ENCODE results near the gene CAPN2.

The CAPN2 gene

DNA sequence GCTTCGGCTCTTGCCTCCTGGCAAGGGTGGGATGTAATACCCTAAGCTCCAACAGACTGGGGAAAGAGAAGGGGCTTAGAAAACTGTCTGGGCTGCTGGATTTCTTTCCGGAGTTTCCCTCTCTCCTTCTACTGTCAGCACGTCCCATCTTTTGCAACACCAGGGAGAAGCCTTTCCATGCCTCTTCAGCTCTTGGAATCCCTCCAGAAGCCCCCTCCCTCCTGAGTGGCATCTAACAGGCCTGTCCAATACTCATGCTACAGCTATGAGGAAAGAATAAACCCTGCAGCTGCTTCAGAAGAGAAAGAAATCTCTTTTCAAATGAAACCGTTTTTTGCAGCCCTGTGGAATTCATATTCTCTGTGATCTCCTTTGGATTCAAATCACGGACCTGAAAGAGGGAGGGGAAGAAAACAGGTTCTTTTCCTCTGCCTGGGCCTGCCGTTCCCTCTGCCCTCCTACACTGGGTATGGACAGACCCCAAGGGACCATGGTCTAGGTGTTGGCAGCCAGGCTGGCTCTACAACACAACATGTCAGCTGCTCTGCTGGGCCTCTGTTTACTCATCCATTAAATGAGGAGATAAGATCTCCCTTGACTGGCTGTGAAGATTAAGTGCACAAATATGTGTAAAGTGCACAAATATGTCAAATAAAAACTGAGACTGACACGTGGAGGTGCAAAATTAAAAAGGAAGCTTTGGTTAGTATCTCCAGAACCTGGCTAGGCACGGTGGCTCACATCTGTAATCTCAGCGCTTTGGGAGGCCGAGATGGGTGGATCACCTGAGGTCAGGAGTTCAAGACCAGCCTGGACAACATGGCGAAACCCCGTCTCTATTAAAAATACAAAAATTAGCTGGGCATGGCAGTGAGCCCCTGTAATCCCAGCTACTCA, 6.0 kb upstream of the CAPN2 start (continued):
- TF ChIP-seq ZNF629 (tag by site-specific recombination; IDR thresholded peaks at IDR 0.05), result no peak; the same call in 1 of the 2 replicates
- TF ChIP-seq ZNF311 (tag by site-specific recombination; IDR thresholded peaks at IDR 0.05; ENCODE audit: borderline replicate concordance), result no peak
- no peak for TF ChIP-seq ZNF837 (tag by site-specific recombination; IDR thresholded peaks at IDR 0.05)
- TF ChIP-seq ZFP41 (tag by site-specific recombination; IDR thresholded peaks at IDR 0.05; ENCODE audit: borderline replicate concordance), result no peak
- TF ChIP-seq ZNF529 (tag by site-specific recombination; IDR thresholded peaks at IDR 0.05; ENCODE audit: insufficient replicate concordance), result no peak
- TF ChIP-seq, protein P1, sequence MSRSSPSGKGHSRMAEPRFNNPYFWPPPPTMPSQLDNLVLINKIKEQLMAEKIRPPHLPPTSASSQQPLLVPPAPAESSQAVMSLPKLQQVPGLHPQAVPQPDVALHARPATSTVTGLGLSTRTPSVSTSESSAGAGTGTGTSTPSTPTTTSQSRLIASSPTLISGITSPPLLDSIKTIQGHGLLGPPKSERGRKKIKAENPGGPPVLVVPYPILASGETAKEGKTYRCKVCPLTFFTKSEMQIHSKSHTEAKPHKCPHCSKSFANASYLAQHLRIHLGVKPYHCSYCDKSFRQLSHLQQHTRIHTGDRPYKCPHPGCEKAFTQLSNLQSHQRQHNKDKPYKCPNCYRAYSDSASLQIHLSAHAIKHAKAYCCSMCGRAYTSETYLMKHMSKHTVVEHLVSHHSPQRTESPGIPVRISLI (tag by site-specific recombination; IDR thresholded peaks at IDR 0.05), result no peak
- TF ChIP-seq SCRT2 (tag by site-specific recombination; IDR thresholded peaks at IDR 0.05), result no peak
- no peak for TF ChIP-seq ZNF623 (tag by site-specific recombination; IDR thresholded peaks at IDR 0.05)
- 0 out of 2 replicates have a peak, but pooled peaks have one; percentile 63 for TF ChIP-seq GLI2 (tag by site-specific recombination; IDR thresholded peaks at IDR 0.05; ENCODE audit: borderline replicate concordance, low read depth)
- no peak for TF ChIP-seq SP2 (tag by site-specific recombination; IDR thresholded peaks at IDR 0.05)
- TF ChIP-seq ZNF184 (tag by site-specific recombination; IDR thresholded peaks at IDR 0.05), result peak; percentile 60; the same call in 1 of the 2 replicates
- TF ChIP-seq ZNF660 (tag by site-specific recombination; IDR thresholded peaks at IDR 0.05), result no peak
- TF ChIP-seq, protein P2, sequence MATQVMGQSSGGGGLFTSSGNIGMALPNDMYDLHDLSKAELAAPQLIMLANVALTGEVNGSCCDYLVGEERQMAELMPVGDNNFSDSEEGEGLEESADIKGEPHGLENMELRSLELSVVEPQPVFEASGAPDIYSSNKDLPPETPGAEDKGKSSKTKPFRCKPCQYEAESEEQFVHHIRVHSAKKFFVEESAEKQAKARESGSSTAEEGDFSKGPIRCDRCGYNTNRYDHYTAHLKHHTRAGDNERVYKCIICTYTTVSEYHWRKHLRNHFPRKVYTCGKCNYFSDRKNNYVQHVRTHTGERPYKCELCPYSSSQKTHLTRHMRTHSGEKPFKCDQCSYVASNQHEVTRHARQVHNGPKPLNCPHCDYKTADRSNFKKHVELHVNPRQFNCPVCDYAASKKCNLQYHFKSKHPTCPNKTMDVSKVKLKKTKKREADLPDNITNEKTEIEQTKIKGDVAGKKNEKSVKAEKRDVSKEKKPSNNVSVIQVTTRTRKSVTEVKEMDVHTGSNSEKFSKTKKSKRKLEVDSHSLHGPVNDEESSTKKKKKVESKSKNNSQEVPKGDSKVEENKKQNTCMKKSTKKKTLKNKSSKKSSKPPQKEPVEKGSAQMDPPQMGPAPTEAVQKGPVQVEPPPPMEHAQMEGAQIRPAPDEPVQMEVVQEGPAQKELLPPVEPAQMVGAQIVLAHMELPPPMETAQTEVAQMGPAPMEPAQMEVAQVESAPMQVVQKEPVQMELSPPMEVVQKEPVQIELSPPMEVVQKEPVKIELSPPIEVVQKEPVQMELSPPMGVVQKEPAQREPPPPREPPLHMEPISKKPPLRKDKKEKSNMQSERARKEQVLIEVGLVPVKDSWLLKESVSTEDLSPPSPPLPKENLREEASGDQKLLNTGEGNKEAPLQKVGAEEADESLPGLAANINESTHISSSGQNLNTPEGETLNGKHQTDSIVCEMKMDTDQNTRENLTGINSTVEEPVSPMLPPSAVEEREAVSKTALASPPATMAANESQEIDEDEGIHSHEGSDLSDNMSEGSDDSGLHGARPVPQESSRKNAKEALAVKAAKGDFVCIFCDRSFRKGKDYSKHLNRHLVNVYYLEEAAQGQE (tag by site-specific recombination; IDR thresholded peaks at IDR 0.05), result no peak
- TF ChIP-seq, protein P3, sequence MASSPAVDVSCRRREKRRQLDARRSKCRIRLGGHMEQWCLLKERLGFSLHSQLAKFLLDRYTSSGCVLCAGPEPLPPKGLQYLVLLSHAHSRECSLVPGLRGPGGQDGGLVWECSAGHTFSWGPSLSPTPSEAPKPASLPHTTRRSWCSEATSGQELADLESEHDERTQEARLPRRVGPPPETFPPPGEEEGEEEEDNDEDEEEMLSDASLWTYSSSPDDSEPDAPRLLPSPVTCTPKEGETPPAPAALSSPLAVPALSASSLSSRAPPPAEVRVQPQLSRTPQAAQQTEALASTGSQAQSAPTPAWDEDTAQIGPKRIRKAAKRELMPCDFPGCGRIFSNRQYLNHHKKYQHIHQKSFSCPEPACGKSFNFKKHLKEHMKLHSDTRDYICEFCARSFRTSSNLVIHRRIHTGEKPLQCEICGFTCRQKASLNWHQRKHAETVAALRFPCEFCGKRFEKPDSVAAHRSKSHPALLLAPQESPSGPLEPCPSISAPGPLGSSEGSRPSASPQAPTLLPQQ (tag by site-specific recombination; IDR thresholded peaks at IDR 0.05), result no peak; the same call in 1 of the 2 replicates
- peak; percentile 26; the same call in 1 of the 2 replicates for TF ChIP-seq PRDM1 (tag by site-specific recombination; IDR thresholded peaks at IDR 0.05)
- no peak for TF ChIP-seq ZSCAN16 (tag by site-specific recombination; IDR thresholded peaks at IDR 0.05)
- TF ChIP-seq, protein P4, sequence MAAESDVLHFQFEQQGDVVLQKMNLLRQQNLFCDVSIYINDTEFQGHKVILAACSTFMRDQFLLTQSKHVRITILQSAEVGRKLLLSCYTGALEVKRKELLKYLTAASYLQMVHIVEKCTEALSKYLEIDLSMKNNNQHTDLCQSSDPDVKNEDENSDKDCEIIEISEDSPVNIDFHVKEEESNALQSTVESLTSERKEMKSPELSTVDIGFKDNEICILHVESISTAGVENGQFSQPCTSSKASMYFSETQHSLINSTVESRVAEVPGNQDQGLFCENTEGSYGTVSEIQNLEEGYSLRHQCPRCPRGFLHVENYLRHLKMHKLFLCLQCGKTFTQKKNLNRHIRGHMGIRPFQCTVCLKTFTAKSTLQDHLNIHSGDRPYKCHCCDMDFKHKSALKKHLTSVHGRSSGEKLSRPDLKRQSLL (tag by site-specific recombination; IDR thresholded peaks at IDR 0.05), result peak; percentile 70; the same call in 1 of the 2 replicates
- TF ChIP-seq, protein P5, sequence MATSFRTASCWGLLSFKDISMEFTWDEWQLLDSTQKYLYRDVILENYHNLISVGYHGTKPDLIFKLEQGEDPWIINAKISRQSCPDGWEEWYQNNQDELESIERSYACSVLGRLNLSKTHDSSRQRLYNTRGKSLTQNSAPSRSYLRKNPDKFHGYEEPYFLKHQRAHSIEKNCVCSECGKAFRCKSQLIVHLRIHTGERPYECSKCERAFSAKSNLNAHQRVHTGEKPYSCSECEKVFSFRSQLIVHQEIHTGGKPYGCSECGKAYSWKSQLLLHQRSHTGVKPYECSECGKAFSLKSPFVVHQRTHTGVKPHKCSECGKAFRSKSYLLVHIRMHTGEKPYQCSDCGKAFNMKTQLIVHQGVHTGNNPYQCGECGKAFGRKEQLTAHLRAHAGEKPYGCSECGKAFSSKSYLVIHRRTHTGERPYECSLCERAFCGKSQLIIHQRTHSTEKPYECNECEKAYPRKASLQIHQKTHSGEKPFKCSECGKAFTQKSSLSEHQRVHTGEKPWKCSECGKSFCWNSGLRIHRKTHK (tag by site-specific recombination; IDR thresholded peaks at IDR 0.05), result no peak
- no peak for TF ChIP-seq KLF9 (tag by site-specific recombination; IDR thresholded peaks at IDR 0.05; ENCODE audit: low read depth)
- TF ChIP-seq ZNF266 (tag by site-specific recombination; IDR thresholded peaks at IDR 0.05; ENCODE audit: low read depth), result no peak
- TF ChIP-seq, protein P6, sequence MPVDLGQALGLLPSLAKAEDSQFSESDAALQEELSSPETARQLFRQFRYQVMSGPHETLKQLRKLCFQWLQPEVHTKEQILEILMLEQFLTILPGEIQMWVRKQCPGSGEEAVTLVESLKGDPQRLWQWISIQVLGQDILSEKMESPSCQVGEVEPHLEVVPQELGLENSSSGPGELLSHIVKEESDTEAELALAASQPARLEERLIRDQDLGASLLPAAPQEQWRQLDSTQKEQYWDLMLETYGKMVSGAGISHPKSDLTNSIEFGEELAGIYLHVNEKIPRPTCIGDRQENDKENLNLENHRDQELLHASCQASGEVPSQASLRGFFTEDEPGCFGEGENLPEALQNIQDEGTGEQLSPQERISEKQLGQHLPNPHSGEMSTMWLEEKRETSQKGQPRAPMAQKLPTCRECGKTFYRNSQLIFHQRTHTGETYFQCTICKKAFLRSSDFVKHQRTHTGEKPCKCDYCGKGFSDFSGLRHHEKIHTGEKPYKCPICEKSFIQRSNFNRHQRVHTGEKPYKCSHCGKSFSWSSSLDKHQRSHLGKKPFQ (tag by site-specific recombination; IDR thresholded peaks at IDR 0.05), result peak; percentile 9; the same call in 1 of the 2 replicates
- TF ChIP-seq, protein P7, sequence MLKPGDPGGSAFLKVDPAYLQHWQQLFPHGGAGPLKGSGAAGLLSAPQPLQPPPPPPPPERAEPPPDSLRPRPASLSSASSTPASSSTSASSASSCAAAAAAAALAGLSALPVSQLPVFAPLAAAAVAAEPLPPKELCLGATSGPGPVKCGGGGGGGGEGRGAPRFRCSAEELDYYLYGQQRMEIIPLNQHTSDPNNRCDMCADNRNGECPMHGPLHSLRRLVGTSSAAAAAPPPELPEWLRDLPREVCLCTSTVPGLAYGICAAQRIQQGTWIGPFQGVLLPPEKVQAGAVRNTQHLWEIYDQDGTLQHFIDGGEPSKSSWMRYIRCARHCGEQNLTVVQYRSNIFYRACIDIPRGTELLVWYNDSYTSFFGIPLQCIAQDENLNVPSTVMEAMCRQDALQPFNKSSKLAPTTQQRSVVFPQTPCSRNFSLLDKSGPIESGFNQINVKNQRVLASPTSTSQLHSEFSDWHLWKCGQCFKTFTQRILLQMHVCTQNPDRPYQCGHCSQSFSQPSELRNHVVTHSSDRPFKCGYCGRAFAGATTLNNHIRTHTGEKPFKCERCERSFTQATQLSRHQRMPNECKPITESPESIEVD (tag by site-specific recombination; IDR thresholded peaks at IDR 0.05), result peak; percentile 92
- TF ChIP-seq, protein P8, sequence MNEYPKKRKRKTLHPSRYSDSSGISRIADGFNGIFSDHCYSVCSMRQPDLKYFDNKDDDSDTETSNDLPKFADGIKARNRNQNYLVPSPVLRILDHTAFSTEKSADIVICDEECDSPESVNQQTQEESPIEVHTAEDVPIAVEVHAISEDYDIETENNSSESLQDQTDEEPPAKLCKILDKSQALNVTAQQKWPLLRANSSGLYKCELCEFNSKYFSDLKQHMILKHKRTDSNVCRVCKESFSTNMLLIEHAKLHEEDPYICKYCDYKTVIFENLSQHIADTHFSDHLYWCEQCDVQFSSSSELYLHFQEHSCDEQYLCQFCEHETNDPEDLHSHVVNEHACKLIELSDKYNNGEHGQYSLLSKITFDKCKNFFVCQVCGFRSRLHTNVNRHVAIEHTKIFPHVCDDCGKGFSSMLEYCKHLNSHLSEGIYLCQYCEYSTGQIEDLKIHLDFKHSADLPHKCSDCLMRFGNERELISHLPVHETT (tag by site-specific recombination; IDR thresholded peaks at IDR 0.05), result peak; percentile 40; the same call in 1 of the 2 replicates
- no peak for TF ChIP-seq ZNF324 (tag by site-specific recombination; IDR thresholded peaks at IDR 0.05)

All from HEK293 (cell line).